ENCODE results near the gene PYGB.

PYGB gene

GRCh38 chr20:25247956-25248785 is at the start of gene PYGB:
PYGB (plus strand) TSS chr20:25248085; CDS start chr20:25248179, 94 bp downstream.
- H3K9me3 Mint-ChIP-seq, result no peaks in the 10 kb centered on the region
- H3K27me3 Mint-ChIP-seq, result peaks cover 10% of the 10 kb centered on the region
- peak within 1 kb of the TSS; percentile 91 to 96 for H3K27ac Mint-ChIP-seq
- ATAC-seq (peak; percentile 78), DNase-seq (peak; percentile 81 to 83)
- peaks cover 63% of the 10 kb centered on the region for H3K4me1 Mint-ChIP-seq
- peak within 1 kb of the TSS; percentile 90 to 94 for H3K4me3 Mint-ChIP-seq

- Mint-ChIP-seq H3K4me3 (no peak overlapping the region), H3K4me1 (peaks cover 71% of the 10 kb centered on the region), H3K9me3 (no peaks in the 10 kb centered on the region), H3K27me3 (no peaks in the 10 kb centered on the region), H3K27ac (peak overlapping the region in 1 of 2 donors; percentile 31)
- ATAC-seq (no peak), DNase-seq (no peak)
Observed at GRCh38 chr20:25198663-25199383, 49.1 kb upstream of the PYGB start.

- Mint-ChIP-seq H3K27me3 (no peaks in the 10 kb centered on the region), H3K4me1 (peaks cover 75% of the 10 kb centered on the region), H3K27ac (no peak overlapping the region), H3K9me3 (no peaks in the 10 kb centered on the region), H3K4me3 (no peak overlapping the region)
- DNase-seq (no peak), ATAC-seq (no peak)
Observed at GRCh38 chr20:25199473-25200260, 48.2 kb upstream of the PYGB start.

- H3K27ac Mint-ChIP-seq, result no peak overlapping the region
- no peaks in the 10 kb centered on the region for H3K9me3 Mint-ChIP-seq
- no peak for DNase-seq
- H3K4me1 Mint-ChIP-seq, result peaks cover 57% of the 10 kb centered on the region
- ATAC-seq, result no peak
- no peaks in the 10 kb centered on the region for H3K27me3 Mint-ChIP-seq
- H3K4me3 Mint-ChIP-seq, result no peak overlapping the region
Observed at GRCh38 chr20:25203089-25203488, 44.8 kb upstream of the PYGB start.

GRCh38 chr20:25203871-25204320 is 44.0 kb upstream of the PYGB start:
- Mint-ChIP-seq H3K4me3 (no peak overlapping the region), H3K9me3 (no peaks in the 10 kb centered on the region), H3K4me1 (peaks cover 52% of the 10 kb centered on the region), H3K27me3 (no peaks in the 10 kb centered on the region), H3K27ac (peak overlapping the region; percentile 38 to 61)
- DNase-seq, result no peak
- no peak for ATAC-seq

- Mint-ChIP-seq H3K27ac (peak overlapping the region in 1 of 2 donors; percentile 75), H3K27me3 (no peaks in the 10 kb centered on the region)
- no peak for ATAC-seq
Observed at GRCh38 chr20:25204550-25205276, 43.2 kb upstream of the PYGB start.

GRCh38 chr20:25205277-25206062 is 42.4 kb upstream of the PYGB start:
- peak overlapping the region in 1 of 2 donors; percentile 81 for H3K27ac Mint-ChIP-seq
- peaks cover 37% of the 10 kb centered on the region for H3K4me1 Mint-ChIP-seq

More at GRCh38 chr20:25204550-25205276, 43.2 kb upstream of the PYGB start:
- DNase-seq, result no peak
- Mint-ChIP-seq H3K9me3 (no peaks in the 10 kb centered on the region), H3K4me1 (peaks cover 44% of the 10 kb centered on the region), H3K4me3 (no peak overlapping the region)

GRCh38 chr20:25206063-25206403 is 41.9 kb upstream of the PYGB start:
- DNase-seq (no peak), ATAC-seq (no peak)
- no peaks in the 10 kb centered on the region for H3K9me3 Mint-ChIP-seq
- H3K4me1 Mint-ChIP-seq, result peaks cover 31% of the 10 kb centered on the region
- no peaks in the 10 kb centered on the region for H3K27me3 Mint-ChIP-seq
- peak overlapping the region in 1 of 2 donors; percentile 64 for H3K27ac Mint-ChIP-seq
- H3K4me3 Mint-ChIP-seq, result no peak overlapping the region

More at GRCh38 chr20:25205277-25206062, 42.4 kb upstream of the PYGB start:
- no peaks in the 10 kb centered on the region for H3K9me3 Mint-ChIP-seq
- no peak for DNase-seq
- no peaks in the 10 kb centered on the region for H3K27me3 Mint-ChIP-seq
- ATAC-seq, result peak; percentile 23
- H3K4me3 Mint-ChIP-seq, result no peak overlapping the region

- DNase-seq (no peak), ATAC-seq (no peak)
- Mint-ChIP-seq H3K4me1 (peaks cover 26% of the 10 kb centered on the region), H3K9me3 (no peaks in the 10 kb centered on the region), H3K27me3 (no peaks in the 10 kb centered on the region), H3K27ac (no peak overlapping the region), H3K4me3 (no peak overlapping the region)
Observed at GRCh38 chr20:25206548-25206947, 41.3 kb upstream of the PYGB start.

GRCh38 chr20:25207149-25207959 is 40.5 kb upstream of the PYGB start:
- DNase-seq (no peak), ATAC-seq (no peak)
- no peaks in the 10 kb centered on the region for H3K27me3 Mint-ChIP-seq
- H3K4me3 Mint-ChIP-seq, result no peak overlapping the region
- no peak overlapping the region for H3K27ac Mint-ChIP-seq
- no peaks in the 10 kb centered on the region for H3K9me3 Mint-ChIP-seq
- peaks cover 24% of the 10 kb centered on the region for H3K4me1 Mint-ChIP-seq

- DNase-seq (no peak), ATAC-seq (no peak)
- no peaks in the 10 kb centered on the region for H3K27me3 Mint-ChIP-seq
- no peak overlapping the region for H3K4me3 Mint-ChIP-seq
- H3K4me1 Mint-ChIP-seq, result peaks cover 21% of the 10 kb centered on the region
- H3K9me3 Mint-ChIP-seq, result no peaks in the 10 kb centered on the region
- H3K27ac Mint-ChIP-seq, result peak overlapping the region in 1 of 2 donors; percentile 27
Observed at GRCh38 chr20:25207960-25208534, 39.8 kb upstream of the PYGB start.

- DNase-seq (no peak), ATAC-seq (no peak)
- Mint-ChIP-seq H3K27me3 (no peaks in the 10 kb centered on the region), H3K9me3 (no peaks in the 10 kb centered on the region), H3K4me1 (peaks cover 9% of the 10 kb centered on the region), H3K27ac (no peak overlapping the region), H3K4me3 (no peak overlapping the region)
Observed at GRCh38 chr20:25209400-25209799, 38.5 kb upstream of the PYGB start.

- H3K4me1 Mint-ChIP-seq, result peaks cover 4% of the 10 kb centered on the region
- ATAC-seq, result no peak
Observed at GRCh38 chr20:25209911-25210310, 38.0 kb upstream of the PYGB start.

More at GRCh38 chr20:25209911-25210310, 38.0 kb upstream of the PYGB start:
- H3K9me3 Mint-ChIP-seq, result no peaks in the 10 kb centered on the region
- no peaks in the 10 kb centered on the region for H3K27me3 Mint-ChIP-seq
- no peak for DNase-seq
- H3K27ac Mint-ChIP-seq, result peak overlapping the region in 1 of 2 donors; percentile 63
- H3K4me3 Mint-ChIP-seq, result no peak overlapping the region

Measured in stimulated activated naive CD8-positive, alpha-beta T cell treated with anti-CD3 and anti-CD28 coated beads, Interleukin-15, amount 100 ng/mL, for 72 hours (primary cell).